Kidney (tissue), 14 donors: ENCODE data around the gene RELCH. TPM values are rescaled to one million over a fixed set of nuclear protein-coding genes. Genes with fewer than 3 reads are reported as not detected.

Experiments used
- DNase-seq, 5 donors: peaks; one replicate each; pipeline ENCODE4 v3.0.0-alpha.2; 2013 to 2020
- FAIRE-seq: peaks from 2 replicates; lab custom pipeline; 2012; peaks lifted over from hg19 to GRCh38; lab: Jason Lieb, UNC
- H3K27ac ChIP-seq, 2 donors: one replicate each; pipeline ENCODE4 v1.7.0; 2013; ENCODE audit warnings: low read depth in 2 of 2, low read length in 2 of 2, inconsistent platforms in 1 of 2
- H3K27me3 ChIP-seq: one replicate; pipeline ENCODE4 v1.7.1; 2013; ENCODE audit warnings: low read length, inconsistent platforms; ENCODE audit not compliant: control insufficient read depth, insufficient read depth
- H3K36me3 ChIP-seq, 3 donors: one replicate each; pipeline versions ENCODE4 v1.7.0 to v1.7.1; 2013; ENCODE audit warnings: low read length in 3 of 3, control low read depth in 1 of 3, inconsistent platforms in 1 of 3; ENCODE audit not compliant: insufficient read depth in 3 of 3, control insufficient read depth in 2 of 3
- H3K4me1 ChIP-seq, 3 donors: one replicate each; pipeline versions ENCODE4 v1.7.0 to v1.7.1; 2013; ENCODE audit warnings: low read length in 3 of 3, inconsistent platforms in 1 of 3, low read depth in 1 of 3; ENCODE audit not compliant: control insufficient read depth in 2 of 3, insufficient read depth in 2 of 3
- H3K4me3 ChIP-seq, 3 donors: one replicate each; pipeline versions ENCODE4 v1.7.0 to v1.8.1; 2013; ENCODE audit warnings: low read length in 3 of 3, control low read depth in 1 of 3, inconsistent platforms in 1 of 3
- H3K9ac ChIP-seq, 3 donors: one replicate each; pipeline versions ENCODE4 v1.7.0 to v1.7.1; 2013; ENCODE audit warnings: low read length in 3 of 3, control low read depth in 1 of 3, inconsistent platforms in 1 of 3
- H3K9me3 ChIP-seq, 3 donors: one replicate each; pipeline versions ENCODE4 v1.7.0 to v1.7.1; 2013; ENCODE audit warnings: low read length in 3 of 3, control low read depth in 1 of 3, inconsistent platforms in 1 of 3; ENCODE audit not compliant: control insufficient read depth in 2 of 3, insufficient read depth in 1 of 3
- CTCF ChIP-seq: IDR thresholded peaks from 3 replicates; pipeline ENCODE4 v1.5.1; 2012; ENCODE audit warnings: mild to moderate bottlenecking, moderate library complexity, borderline replicate concordance; ENCODE audit not compliant: insufficient read depth; ENCODE audit errors: extremely low read depth
- intact Hi-C: fragments of 100-400 bp; cut with DNase I; formaldehyde crosslinking; loops from one replicate; pipeline ENCODE4 v1.11.1; 2022
- polyA plus RNA-seq: library from polyadenylated mRNA; stranded (reverse); fragments of 350-450 nt; fragmentation: Illumina TruSeq; extraction: RNeasy Lipid Tissue Mini Kit (QIAGEN cat#74804); gene quantifications from one replicate; pipeline ENCODE4 v1.2.3, GENCODE V29; 2014; ENCODE audit warnings: low read depth, low replicate concordance; ENCODE audit not compliant: insufficient read depth
- total RNA-seq: library from RNA; stranded (reverse); fragmentation: NEBNext Ultra II Directional; extraction: Animal tissue kit (Norgen Biotek cat#: 25700); gene quantifications from one replicate; pipeline ENCODE4 v1.2.1, GENCODE V29; 2021
- donor health status: control.
- donor health status: control.
- donor health status: control.
- donor health status: control.
- donor health status: control.
- donor health status: DM: yes; HTN: yes; CAD: no.
- donor health status: Normal renal cell carcinoma (clear cell type).

The RELCH gene
- total and polyA plus RNA-seq, 2 donors from 2014 or later: 9.0 to 39.0 TPM

GRCh38 chr18:62175521-62175920 is 11.5 kb upstream of the RELCH start:
- no peak overlapping the region for H3K27ac ChIP-seq
- H3K36me3 ChIP-seq: no peaks in the 10 kb centered on the region
- no peaks in the 10 kb centered on the region for H3K4me1 ChIP-seq
- TF ChIP-seq CTCF: no peak
- H3K9ac ChIP-seq: no peak overlapping the region
- H3K4me3 ChIP-seq: no peak overlapping the region
- H3K9me3 ChIP-seq: no peaks in the 10 kb centered on the region
- FAIRE-seq: no peak
- DNase-seq: no peak
- intact Hi-C loops: no loop called here
- H3K27me3 ChIP-seq: no peaks in the 10 kb centered on the region

- Histone ChIP-seq H3K27me3 (no peaks in the 10 kb centered on the region), H3K4me1 (no peaks in the 10 kb centered on the region), H3K4me3 (no peak overlapping the region), H3K9me3 (no peaks in the 10 kb centered on the region), H3K36me3 (no peaks in the 10 kb centered on the region), H3K9ac (no peak overlapping the region), H3K27ac (no peak overlapping the region)
- no peak for DNase-seq
- no peak for TF ChIP-seq CTCF
- no peak for FAIRE-seq
- intact Hi-C loops: no loop called here
Observed at GRCh38 chr18:62177271-62177670, 9.8 kb upstream of the RELCH start.

GRCh38 chr18:62179213-62179612 is 7.8 kb upstream of the RELCH start:
- H3K9me3 ChIP-seq: no peaks in the 10 kb centered on the region
- FAIRE-seq: no peak

More at GRCh38 chr18:62179213-62179612, 7.8 kb upstream of the RELCH start:
- no peak for DNase-seq
- Histone ChIP-seq H3K4me3 (no peak overlapping the region), H3K9ac (no peak overlapping the region), H3K27ac (no peak overlapping the region), H3K36me3 (no peaks in the 10 kb centered on the region), H3K27me3 (no peaks in the 10 kb centered on the region), H3K4me1 (no peaks in the 10 kb centered on the region)
- no peak for TF ChIP-seq CTCF
- intact Hi-C loops: no loop called here
